Effector memory CD8-positive, alpha-beta T cell (primary cell): ENCODE results near the gene TMEM171.

Experiments used
- ATAC-seq: fragments of 150-1000 bp; cut with Tn5 transposase; replicated peaks from 2 replicates; pipeline ENCODE4 v1.10.0; 2021; ENCODE audit warnings: mild to moderate bottlenecking, moderate library complexity
- DNase-seq, 3 experiments: peaks; one replicate each; pipeline ENCODE4 v3.0.0; 2021
- H3K27ac Mint-ChIP-seq, 2 donors: one replicate each; pipeline ENCODE4 v1.8.0; 2022; ENCODE audit warnings: mild to moderate bottlenecking in 2 of 2, mixed read lengths in 2 of 2, moderate library complexity in 2 of 2
- H3K27me3 Mint-ChIP-seq, 2 donors: one replicate each; pipeline ENCODE4 v1.8.0; 2022; ENCODE audit warnings: mixed read lengths in 2 of 2
- H3K36me3 Mint-ChIP-seq: one replicate; pipeline ENCODE4 v1.8.0; 2022; ENCODE audit warnings: mild to moderate bottlenecking, moderate library complexity, mixed read lengths; ENCODE audit not compliant: insufficient read depth
- H3K4me1 Mint-ChIP-seq, 2 donors: one replicate each; pipeline ENCODE4 v1.8.0; 2022; ENCODE audit warnings: low read depth in 2 of 2, mixed read lengths in 2 of 2
- H3K4me3 Mint-ChIP-seq, 2 donors: one replicate each; pipeline ENCODE4 v1.8.0; 2022; ENCODE audit warnings: mild to moderate bottlenecking in 2 of 2, mixed read lengths in 2 of 2, moderate library complexity in 2 of 2
- H3K9me3 Mint-ChIP-seq, 2 donors: one replicate each; pipeline ENCODE4 v1.8.0; 2022; ENCODE audit warnings: mixed read lengths in 2 of 2

The TMEM171 gene

DNA sequence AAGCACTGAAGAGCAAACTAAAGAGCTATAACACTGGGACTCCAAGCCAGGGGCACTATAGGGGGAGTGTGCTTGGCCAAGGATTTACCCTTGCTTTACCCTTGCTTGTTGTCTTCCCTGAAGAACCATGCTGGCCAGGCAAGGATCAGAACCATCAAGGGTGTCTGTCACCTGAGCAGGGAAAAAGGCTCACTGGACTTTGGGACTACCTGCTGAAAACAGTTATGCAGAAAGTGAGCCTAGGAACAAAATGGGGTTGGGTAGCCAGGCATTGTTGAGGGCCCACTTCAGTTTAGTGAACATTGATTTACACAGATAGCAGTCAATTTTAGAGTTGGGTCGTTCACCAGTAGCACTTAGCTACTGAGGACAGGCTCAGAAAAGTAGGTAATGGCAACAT, 8.0 kb upstream of the TMEM171 start:
- Mint-ChIP-seq H3K36me3 (no peaks in the 10 kb centered on the region), H3K9me3 (no peaks in the 10 kb centered on the region), H3K27ac (no peak overlapping the region), H3K4me1 (peaks cover 0 to 17% of the 10 kb centered on the region in 2 donors), H3K27me3 (peaks cover 45 to 49% of the 10 kb centered on the region in 2 donors), H3K4me3 (no peak overlapping the region)
- ATAC-seq (no peak), DNase-seq (no peak)

- Mint-ChIP-seq H3K4me3 (no peak overlapping the region), H3K9me3 (no peaks in the 10 kb centered on the region), H3K27ac (no peak overlapping the region), H3K36me3 (no peaks in the 10 kb centered on the region), H3K4me1 (peaks cover 0 to 17% of the 10 kb centered on the region in 2 donors), H3K27me3 (peaks cover 43 to 45% of the 10 kb centered on the region in 2 donors)
- no peak for DNase-seq
- peak; percentile 63 for ATAC-seq
Observed at GRCh38 chr5:73114044-73114688, 6.2 kb upstream of the TMEM171 start.

DNA sequence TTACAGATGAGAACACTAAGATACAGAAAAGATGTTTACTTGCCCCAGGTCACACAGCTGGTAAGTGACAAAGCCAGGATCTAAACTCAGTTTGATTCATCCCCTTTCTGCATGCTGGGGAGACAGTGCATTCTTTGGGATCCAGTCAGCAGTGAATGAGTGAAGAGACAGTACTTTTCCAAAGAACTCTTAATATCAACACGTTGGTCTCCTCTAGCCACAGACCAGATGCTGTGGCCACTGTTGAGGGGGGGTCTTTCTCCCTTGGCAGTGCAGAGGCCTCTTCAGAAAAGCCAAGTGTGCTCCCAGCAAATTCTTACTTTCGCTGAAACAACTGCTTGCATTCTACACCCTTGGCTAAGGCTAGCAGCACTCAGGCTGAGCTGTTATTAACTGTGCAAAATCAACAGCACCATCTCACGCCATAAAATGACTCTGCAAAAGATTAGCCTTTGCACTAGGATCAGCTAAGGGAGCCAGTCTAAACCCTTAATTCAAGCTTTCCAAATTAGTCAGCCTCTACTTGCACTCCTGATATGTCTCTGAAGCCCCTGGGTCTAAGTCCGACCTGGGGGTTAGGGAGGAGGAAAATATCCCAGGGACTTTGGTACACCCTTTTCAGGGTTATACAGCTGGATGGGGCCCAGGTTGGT, 4.8 kb upstream of the TMEM171 start:
- Mint-ChIP-seq H3K27me3 (peaks cover 31 to 41% of the 10 kb centered on the region in 2 donors), H3K27ac (no peak overlapping the region), H3K9me3 (no peaks in the 10 kb centered on the region), H3K36me3 (peaks cover 4% of the 10 kb centered on the region), H3K4me3 (no peak overlapping the region), H3K4me1 (peaks cover 0 to 24% of the 10 kb centered on the region in 2 donors)
- DNase-seq (no peak), ATAC-seq (no peak)

- peaks cover 40 to 44% of the 10 kb centered on the region in 2 donors for H3K27me3 Mint-ChIP-seq
- peaks cover 4 to 28% of the 10 kb centered on the region in 2 donors for H3K4me1 Mint-ChIP-seq
Observed at GRCh38 chr5:73116506-73116905, 3.9 kb upstream of the TMEM171 start.

DNA sequence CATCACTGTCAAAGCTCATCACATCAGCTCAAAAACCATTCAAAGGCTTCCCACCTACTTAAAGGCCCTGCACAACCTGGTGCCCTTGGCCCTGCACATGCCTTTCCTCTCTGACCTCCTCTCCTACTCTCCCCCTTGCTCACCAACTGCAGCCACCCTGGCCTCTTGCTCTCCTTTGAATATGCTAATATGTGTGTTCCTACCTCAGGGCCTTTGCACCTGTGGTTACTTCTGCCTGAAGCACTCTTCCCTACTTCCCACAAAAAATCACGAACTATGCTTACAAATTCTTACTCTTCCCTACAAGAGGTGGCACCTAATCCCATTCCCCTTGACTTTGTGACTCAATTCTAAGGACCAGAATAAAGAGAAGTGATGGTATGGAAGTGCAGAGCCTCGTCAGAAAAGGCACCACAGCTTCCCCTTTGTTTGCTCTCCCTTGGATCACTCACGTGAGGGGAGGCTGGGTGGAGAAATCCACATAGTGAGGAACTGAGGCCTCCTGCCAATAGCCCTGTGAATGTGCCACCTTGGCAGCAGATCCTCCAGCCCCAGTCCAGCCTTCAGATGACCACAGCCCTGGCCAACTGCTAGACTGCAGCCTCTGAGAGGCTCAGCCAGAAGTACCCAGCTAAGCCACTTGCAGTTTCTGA, 3.2 kb upstream of the TMEM171 start:
- H3K27ac Mint-ChIP-seq: no peak overlapping the region
- DNase-seq (no peak), ATAC-seq (no peak)
- H3K27me3 Mint-ChIP-seq: peaks cover 44 to 45% of the 10 kb centered on the region in 2 donors
- peaks cover 4 to 28% of the 10 kb centered on the region in 2 donors for H3K4me1 Mint-ChIP-seq
- no peaks in the 10 kb centered on the region for H3K9me3 Mint-ChIP-seq
- no peak overlapping the region for H3K4me3 Mint-ChIP-seq
- H3K36me3 Mint-ChIP-seq: peaks cover 4% of the 10 kb centered on the region

More at GRCh38 chr5:73116506-73116905, 3.9 kb upstream of the TMEM171 start:
- H3K36me3 Mint-ChIP-seq: peaks cover 4% of the 10 kb centered on the region
- DNase-seq: no peak
- H3K9me3 Mint-ChIP-seq: no peaks in the 10 kb centered on the region
- no peak for ATAC-seq
- H3K27ac Mint-ChIP-seq: no peak overlapping the region
- H3K4me3 Mint-ChIP-seq: no peak overlapping the region

DNA sequence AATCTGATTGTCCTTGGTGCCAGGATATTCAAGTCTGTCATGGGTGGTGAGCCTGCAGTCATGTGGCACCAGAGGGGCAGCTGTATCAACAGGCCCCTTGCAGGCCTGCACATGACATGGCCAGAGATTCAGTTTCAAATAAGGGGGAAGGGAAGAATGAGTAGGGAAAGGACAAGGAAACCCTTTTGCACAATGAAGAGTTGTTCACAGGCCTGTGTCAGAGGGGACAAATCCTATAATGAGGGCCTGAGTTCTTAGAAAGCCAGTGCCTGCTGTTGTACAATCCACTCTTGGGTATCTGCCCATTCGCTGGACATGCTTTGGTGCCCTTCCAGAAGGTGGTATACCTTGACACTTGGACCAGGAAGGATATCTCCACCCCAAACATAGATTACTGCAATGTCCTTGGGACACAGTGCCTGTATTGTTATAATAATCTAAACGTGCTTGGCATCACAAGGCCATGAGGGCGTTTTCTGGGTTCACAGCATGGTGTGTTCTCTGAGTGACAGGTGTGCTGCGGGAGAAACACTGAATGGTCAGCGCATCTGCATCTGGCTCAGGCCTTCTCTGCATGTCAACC, 1.9 kb upstream of the TMEM171 start:
- H3K4me1 Mint-ChIP-seq: peaks cover 15 to 27% of the 10 kb centered on the region in 2 donors
- peak overlapping the region in 1 of 2 donors; percentile 93 for H3K27ac Mint-ChIP-seq
- ATAC-seq (no peak), DNase-seq (no peak)
- H3K36me3 Mint-ChIP-seq: peaks cover 6% of the 10 kb centered on the region
- peaks cover 32 to 36% of the 10 kb centered on the region in 2 donors for H3K27me3 Mint-ChIP-seq
- H3K9me3 Mint-ChIP-seq: no peaks in the 10 kb centered on the region
- H3K4me3 Mint-ChIP-seq: no peak overlapping the region

GRCh38 chr5:73119451-73120157, 771 bp upstream of the TMEM171 start:
- DNase-seq: peak in 2 of 3 experiments; percentile 29 to 32
- H3K27ac Mint-ChIP-seq: peak overlapping the region; percentile 59 to 93
- H3K27me3 Mint-ChIP-seq: peaks cover 39 to 45% of the 10 kb centered on the region in 2 donors
- H3K36me3 Mint-ChIP-seq: peaks cover 9% of the 10 kb centered on the region
- peak; percentile 78 for ATAC-seq
- no peaks in the 10 kb centered on the region for H3K9me3 Mint-ChIP-seq
- peaks cover 26 to 32% of the 10 kb centered on the region in 2 donors for H3K4me1 Mint-ChIP-seq
- H3K4me3 Mint-ChIP-seq: peak overlapping the region; percentile 70 to 86

GRCh38 chr5:73121119-73121463, 716 bp downstream of the TMEM171 start:
- DNase-seq (no peak), ATAC-seq (no peak)
- Mint-ChIP-seq H3K4me1 (peaks cover 28 to 37% of the 10 kb centered on the region in 2 donors), H3K4me3 (peak overlapping the region; percentile 60 to 69), H3K9me3 (no peaks in the 10 kb centered on the region), H3K27ac (no peak overlapping the region), H3K36me3 (peaks cover 16% of the 10 kb centered on the region), H3K27me3 (peaks cover 40 to 53% of the 10 kb centered on the region in 2 donors)

DNA sequence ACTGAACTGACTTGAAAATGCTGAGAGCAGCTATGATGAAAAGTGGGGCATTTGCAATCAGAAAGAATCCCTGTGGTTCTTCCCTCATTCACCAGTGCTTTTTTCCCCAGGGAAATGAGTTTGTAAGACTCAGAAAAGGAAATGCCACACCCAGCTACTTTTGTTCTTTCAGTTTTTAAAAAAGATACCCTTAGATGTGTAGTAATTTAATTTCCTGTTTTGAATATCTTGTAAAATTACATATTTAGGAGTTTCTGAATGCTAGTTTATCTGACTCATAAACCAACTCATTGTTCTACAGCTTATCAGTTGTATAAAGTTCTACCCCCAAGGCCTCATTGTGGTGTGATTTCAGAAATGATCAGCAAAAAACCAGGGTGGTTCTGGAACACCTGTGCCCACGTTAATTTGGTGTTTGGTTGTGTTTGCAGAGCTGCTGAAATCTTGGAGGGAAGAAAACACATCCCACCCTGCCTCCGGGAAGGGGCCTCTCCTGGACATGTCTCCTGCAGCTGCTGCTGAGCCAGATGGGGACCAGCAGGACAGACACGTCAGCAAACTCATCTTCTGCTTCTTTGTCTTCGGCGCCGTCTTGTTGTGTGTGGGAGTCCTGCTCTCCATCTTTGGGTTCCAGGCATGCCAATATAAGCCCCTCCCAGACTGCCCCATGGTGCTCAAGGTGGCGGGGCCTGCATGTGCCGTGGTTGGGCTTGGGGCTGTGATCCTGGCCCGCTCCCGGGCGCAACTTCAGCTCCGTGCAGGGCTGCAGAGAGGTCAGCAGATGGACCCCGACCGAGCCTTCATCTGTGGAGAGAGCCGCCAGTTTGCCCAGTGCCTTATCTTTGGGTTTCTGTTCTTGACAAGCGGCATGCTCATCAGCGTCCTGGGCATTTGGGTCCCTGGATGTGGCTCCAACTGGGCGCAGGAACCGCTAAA, 2.8 kb downstream of the TMEM171 start:
- Mint-ChIP-seq H3K4me1 (peaks cover 28 to 44% of the 10 kb centered on the region in 2 donors), H3K9me3 (no peaks in the 10 kb centered on the region), H3K27me3 (peaks cover 30 to 43% of the 10 kb centered on the region in 2 donors), H3K4me3 (peak overlapping the region; percentile 56 to 60), H3K36me3 (peaks cover 20% of the 10 kb centered on the region), H3K27ac (peak overlapping the region; percentile 38 to 79)
- ATAC-seq (no peak), DNase-seq (no peak)

- Mint-ChIP-seq H3K27me3 (peaks cover 27 to 47% of the 10 kb centered on the region in 2 donors), H3K36me3 (peaks cover 16% of the 10 kb centered on the region), H3K4me3 (peak overlapping the region in 1 of 2 donors; percentile 43), H3K27ac (no peak overlapping the region), H3K4me1 (peaks cover 28 to 39% of the 10 kb centered on the region in 2 donors), H3K9me3 (no peaks in the 10 kb centered on the region)
- DNase-seq: no peak
- no peak for ATAC-seq
Observed at GRCh38 chr5:73125289-73125688, 4.9 kb downstream of the TMEM171 start.

DNA sequence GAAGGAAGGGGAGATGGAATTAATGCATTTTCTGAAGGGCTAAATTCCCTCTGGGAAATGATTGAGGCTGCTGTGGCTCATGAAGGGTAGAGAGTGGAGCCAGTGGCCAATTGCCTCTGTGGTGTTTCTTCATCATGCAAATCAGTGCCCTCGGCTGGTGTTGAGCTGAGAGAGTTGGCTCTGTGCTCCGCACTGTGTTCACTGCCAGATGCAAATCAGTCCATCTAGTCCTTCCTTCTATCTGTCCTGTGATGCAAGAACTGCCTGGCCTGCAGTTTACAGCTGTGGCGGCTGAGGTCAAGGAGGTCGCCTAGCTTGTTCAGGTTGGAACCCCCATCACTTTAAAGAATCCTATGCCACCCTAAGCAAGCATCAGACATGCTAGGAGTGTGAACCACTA, 6.0 kb downstream of the TMEM171 start:
- H3K4me3 Mint-ChIP-seq: no peak overlapping the region
- peaks cover 21% of the 10 kb centered on the region for H3K36me3 Mint-ChIP-seq
- no peaks in the 10 kb centered on the region for H3K9me3 Mint-ChIP-seq
- ATAC-seq (no peak), DNase-seq (no peak)
- H3K27me3 Mint-ChIP-seq: peaks cover 19 to 45% of the 10 kb centered on the region in 2 donors
- peaks cover 24 to 35% of the 10 kb centered on the region in 2 donors for H3K4me1 Mint-ChIP-seq
- peak overlapping the region in 1 of 2 donors; percentile 35 for H3K27ac Mint-ChIP-seq

GRCh38 chr5:73126957-73127356, 6.6 kb downstream of the TMEM171 start:
- H3K36me3 Mint-ChIP-seq: peaks cover 22% of the 10 kb centered on the region
- H3K27ac Mint-ChIP-seq: no peak overlapping the region
- H3K4me3 Mint-ChIP-seq: no peak overlapping the region
- ATAC-seq: no peak
- DNase-seq: no peak
- peaks cover 24 to 35% of the 10 kb centered on the region in 2 donors for H3K4me1 Mint-ChIP-seq
- H3K9me3 Mint-ChIP-seq: no peaks in the 10 kb centered on the region
- peaks cover 13 to 39% of the 10 kb centered on the region in 2 donors for H3K27me3 Mint-ChIP-seq
